RPMI7951 (cell line): Measurements from ENCODE around the gene MID1IP1. TPM values are rescaled to one million over a fixed set of nuclear protein-coding genes. Genes with fewer than 3 reads are reported as not detected.

ENCODE experiments used
- total RNA-seq: library from RNA; depleted of rRNA; stranded (reverse); fragments of >200 nt; shearing (Covaris generic); gene quantifications from 2 replicates; pipeline ENCODE4 v1.2.3, GENCODE V29; 2014; rRNA removed

The MID1IP1 gene
- total RNA-seq, 1 experiment from 2014 or later = 58.4 TPM

Other genes with a start within 250 kb of the MID1IP1 start
- gene TSPAN7, start 239.9 kb upstream of the MID1IP1 start, total RNA-seq = 0.12 TPM in 1 of 2 replicates, not detected in the other